Fibroblast of skin of right quadriceps (primary cell): ENCODE measurements around the gene ZNF655.
"Not testable (repeated sequence)": the region's sequence is repeated elsewhere in the genome, so short reads cannot be mapped to it uniquely, and the experiment has no call there.

ENCODE experiments used
- DNase-seq: peaks from one replicate; pipeline ENCODE4 v3.0.0-alpha.2; 2013

The ZNF655 gene

DNA sequence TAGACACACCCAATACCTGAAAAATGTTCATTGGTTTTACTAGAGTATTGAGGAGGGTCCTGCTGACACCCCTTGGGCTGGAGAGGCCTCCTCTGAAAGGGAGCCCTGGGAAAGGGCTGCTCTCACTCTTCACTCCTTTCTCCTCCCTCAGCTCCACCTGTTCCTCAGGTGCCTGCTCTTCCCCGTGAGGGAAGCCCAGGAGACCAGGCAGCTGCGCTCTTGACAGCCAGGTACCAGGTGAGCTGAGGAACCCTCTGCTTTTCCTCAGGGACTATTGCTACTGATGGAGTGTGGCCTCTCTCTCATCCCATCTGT, 3.3 kb downstream of the ZNF655 start:
- DNase-seq, result no peak

DNA sequence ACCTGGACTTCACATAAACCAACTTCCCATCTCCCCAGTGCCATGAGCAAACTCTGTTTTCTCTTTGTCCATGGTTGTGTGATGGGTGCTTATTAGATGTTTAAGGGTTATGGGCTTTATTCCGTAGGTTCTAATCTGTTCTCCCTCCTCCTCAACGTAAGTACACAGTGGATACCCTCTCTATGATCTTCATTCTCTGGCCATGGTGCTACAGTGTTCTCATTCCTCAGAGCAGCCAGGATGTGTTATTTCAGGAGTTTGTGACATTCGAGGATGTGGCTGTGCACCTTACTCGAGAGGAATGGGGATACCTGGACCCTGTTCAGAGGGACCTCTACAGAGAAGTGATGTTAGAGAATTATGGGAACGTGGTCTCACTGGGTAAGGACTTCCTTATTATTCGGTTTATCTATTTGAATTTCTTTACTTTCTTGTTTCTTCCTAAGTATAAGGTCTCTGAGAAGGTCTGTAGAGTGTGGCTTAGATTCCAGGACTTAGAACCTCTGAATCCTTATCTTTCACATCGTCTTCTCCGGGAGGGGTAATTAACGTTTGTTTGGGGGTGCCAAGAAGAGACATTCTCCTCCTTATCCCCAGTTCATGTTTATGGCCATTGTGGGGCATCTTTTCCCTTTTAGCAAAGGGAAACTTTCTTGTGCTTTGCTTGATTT, 3.8 kb downstream of the ZNF655 start:
- DNase-seq, result no peak

DNA sequence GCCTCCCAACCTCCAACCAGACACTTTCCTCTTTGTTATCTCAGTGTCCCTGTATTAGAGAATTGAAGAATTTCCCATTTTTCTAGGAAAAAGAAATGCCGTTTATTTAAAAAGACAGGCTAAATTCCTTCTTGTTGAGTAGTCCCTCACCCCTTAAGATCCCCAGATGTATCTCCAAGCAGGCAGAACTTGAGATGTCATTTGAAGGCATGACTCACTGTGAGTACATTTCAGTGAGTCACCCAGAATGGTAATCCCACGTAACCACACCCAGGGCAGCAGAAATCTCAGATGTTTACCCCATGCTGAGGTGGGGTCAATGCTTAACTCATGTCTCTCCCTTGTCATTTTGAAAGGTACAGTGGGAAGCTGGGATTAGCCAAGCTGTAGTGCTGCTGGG, 4.4 kb downstream of the ZNF655 start:
- DNase-seq, result peak; percentile 99

DNA sequence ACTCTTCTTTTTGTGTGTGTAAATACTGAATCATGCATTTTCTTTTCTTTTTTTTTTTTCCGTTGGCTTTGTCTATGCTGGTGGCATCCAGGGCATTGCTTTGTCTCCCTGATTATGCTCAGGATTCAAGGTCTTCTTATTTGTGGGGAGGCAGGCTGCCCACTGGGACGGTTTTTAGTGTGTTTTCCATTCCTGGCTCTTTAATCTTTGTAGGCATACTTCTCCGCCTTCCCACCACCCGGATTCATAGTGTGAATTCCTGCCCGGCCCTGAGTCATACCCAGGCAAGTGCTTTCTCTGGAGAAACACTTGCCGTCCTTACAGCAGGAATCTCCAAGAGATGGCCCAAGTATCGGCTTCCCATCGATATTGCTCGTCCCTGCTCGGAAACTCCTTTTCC, 5.2 kb downstream of the ZNF655 start:
- peak; percentile 73 for DNase-seq

DNA sequence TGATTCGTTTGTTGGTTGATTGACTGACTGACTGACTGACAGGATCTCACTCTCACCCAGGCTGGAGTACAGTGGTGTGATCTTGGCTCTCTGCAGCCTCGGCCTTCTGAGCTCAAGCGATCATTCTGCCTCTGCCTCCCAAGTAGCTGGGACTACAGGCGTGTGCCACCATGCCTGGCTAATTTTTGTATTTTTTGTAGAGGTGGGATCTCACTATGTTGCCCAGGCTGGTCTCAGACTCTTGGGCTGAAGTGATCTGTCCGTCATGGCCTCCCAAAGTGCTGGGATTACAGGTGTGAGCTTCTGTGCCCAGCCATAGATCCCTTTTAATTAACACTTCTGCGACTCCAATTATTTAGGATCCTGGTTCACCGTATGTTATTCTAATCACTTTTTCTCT, 10.3 kb downstream of the ZNF655 start:
- DNase-seq, result not testable (repeated sequence)

DNA sequence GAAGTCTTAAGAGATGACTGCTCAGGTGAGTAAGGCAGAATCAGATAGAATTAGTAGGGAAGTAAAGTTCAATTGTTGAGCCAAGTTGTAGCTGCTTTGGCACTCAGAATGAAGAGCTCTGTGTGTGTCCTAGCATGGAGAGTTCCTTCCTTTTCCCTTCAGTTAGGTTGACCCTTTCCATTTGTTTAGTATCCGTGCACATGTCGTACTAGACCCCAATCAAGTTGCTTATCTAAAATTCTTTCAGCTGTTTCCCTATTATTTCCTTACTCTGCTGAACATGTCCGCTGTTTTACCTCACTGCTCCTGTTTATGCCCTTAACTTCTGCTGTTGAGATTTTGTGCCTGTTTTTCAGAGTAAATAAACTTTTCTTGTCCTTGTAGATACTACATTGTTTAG, 13.3 kb downstream of the ZNF655 start:
- DNase-seq, result no peak

DNA sequence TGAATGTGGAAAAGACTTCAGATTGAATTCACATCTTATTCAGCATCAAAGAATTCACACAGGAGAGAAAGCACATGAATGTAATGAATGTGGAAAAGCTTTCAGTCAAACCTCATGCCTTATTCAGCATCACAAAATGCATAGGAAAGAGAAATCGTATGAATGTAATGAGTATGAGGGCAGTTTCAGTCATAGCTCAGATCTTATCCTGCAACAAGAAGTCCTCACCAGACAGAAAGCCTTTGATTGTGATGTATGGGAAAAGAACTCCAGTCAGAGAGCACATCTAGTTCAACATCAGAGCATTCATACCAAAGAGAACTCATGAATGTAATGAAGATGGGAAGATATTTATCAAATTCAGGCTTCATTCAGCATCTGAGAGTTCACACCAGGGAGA, 14.8 kb downstream of the ZNF655 start:
- no peak for DNase-seq

DNA sequence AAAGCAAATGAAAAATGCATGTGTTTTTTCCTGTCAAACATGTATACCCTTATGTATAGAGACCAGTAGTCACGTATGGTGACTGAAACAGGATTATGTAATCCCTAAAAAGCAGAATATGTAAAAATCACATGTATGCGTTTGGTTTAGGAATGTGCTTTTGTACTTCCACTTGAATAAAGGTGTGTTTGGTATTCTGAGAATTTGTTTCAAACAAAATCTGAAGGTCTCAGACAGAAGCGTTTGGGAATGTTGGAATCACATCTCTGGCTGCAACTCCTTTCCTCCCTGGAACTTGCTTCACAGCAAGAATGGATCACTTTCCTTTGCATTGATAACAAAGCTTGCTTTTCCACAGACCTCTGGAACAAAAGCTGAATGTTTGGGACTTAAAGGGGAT, 17.8 kb downstream of the ZNF655 start:
- no peak for DNase-seq

DNA sequence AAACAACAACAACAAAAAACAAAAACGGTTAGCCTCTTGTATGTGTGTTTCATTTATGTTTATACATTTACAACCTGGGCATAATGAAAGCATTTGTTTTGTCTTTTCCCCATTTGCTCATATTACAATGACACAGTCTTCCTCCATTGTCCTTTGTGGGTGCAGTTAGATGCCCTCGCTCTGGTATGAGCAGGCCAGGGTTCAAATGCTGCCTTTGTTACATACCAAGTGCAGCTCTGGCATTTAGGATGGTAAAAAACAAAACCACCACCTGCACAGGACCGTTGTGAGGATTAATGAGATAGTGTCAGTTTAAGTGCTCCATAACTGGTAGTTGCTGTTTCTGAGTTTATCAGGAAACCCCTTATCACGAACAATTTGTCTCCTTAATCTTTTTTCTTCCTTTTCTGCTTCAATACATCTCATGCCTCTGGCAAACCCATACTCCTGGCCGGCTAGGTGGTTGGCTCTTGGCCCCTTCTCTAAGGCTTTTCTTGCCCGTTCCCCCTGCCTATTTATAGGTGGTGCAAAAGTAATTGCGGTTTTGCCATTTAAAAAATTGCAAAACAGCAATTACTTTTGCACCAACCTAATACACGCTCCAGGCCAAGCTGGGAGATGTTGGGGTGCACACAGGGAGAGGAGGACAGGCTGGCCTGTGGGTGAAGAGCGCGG, 21.0 kb downstream of the ZNF655 start:
- no peak for DNase-seq

DNA sequence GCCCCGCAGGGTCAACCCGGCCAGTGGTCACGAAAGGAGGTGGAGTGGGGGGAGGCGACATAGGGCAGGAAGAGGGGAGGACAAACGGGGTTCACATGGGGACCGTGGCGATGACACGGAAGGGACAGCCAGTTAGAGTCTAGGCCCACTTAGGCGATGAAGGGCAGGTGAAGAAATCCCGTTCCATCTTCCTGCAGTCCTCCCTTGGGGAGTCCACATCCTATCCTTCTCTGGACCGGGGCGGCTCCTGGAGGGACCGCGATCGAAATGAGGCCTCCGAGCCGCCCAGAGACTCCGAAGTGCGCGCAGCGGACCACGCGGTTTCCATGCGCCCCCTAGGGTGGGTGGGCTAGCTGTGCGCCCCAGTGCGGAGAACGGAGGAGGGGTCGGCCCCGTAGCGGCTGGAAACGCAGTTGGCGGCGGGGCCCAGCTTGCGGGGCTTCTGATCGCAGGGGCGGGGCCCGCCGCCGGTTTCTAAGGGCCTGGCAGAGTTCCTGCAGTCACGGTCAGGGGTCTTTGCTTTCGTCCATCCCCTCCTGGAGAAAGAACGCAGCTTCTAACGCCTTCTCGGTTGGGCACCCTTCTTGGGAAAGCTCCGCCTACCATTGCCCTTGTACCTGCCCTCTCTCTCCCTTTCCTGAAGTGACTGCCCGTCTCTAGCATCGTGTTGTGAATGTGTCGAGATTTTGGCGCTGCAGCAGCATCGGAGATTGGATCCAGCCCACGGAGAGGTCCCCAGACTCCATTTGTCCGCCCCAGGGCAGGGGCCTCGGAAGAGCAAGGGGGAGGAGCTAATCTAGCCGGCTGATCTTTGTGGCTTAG, 21.7 kb downstream of the ZNF655 start:
- peak; percentile 49 for DNase-seq

DNA sequence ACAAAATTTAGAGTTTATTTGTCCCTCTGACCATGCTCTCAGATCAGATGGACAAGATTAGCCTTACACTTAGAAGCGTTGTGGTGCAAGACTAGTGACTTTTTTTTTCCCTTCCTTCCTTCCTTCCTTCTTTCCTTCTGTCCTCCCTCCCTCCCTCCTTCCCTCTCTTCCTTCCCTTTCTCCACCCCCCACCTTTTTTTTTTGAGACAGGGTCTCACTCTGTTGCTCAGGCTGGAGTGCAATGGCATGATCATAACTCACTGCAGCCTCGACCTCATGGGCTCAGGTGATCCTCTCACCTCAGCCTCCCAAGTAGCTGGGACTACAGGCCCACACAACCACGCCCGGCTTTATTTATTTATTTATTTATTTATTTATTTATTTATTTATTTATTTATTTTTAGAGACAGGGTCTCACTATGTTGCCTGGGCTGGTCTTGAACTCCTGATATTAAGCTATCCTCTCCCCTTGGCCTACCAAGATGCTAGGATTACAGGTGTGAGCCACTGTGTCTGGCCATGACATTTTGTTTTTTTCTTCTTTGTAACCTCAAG, 22.4 kb downstream of the ZNF655 start:
- DNase-seq, result not testable (repeated sequence)

DNA sequence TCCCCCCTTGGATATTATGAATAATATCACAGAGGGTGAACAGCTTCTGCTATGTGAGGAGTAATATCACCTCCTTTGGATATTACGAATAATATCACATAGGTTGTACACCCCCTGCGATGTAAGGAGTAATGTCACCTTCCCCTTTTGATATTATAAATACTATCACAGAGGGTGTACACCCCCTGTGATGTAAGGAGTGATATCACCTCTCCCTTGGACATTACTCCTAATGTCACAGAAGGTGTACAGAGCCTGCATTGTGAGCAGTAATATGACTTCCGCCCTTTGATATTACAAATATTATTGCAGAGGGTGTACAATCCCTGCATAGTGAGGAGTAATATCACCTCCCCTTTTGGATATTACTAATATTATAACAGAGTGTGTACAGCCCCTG, 30.4 kb downstream of the ZNF655 start:
- DNase-seq, result no peak

DNA sequence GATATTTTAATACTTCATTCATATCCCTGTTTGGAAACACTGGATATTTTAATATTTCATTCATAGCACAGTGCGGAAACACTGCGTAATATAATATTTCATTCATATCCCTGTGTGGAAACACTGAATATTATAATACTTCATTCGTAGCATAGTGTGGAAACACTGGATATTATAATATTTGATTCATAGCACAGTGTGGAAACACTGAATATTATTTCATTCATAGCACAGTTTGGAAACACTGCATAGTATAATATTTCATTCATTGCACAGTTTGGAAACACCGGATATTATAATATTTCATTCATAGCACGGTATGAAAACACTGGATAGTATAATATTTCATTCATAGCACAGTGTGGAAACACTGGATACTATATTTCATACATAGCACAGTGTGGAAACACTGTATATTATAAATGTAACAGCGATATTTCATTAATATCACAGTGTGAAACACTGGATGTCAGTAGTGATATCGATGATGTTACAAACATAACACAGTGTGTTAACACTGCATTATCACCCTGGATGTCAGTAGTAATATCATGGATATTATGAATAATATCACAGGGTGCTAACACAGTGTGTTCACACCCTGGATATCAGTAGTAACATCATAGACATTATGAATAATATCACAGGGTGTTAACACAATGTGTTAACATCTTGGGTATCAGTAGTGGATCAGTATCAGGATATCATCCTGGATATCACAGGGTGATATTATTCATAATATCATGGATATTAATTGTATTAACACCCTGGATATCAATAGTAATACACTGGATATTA, 36.7 kb downstream of the ZNF655 start:
- DNase-seq, result no peak

DNA sequence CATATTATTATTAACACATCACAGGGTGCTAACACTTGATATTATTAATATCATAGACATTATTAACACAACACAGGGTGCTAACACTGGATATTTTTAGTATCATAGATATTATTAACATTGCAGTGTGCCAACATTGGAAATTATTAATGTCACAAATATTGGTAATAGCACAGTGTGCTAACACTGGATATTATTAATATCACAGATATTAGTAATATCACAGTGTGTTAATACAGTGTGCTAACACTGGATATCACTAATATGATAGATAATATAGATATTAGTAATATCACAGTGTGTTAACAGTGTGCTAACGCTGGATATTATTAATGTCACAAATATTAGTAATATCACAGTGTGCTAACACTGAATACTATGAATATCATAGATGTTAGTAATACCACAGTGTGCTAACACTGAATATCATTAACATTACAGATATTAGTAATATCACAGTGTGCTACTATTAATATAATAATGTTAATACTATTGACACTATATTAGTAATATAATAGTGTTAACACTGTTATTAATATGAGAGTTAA, 38.0 kb downstream of the ZNF655 start:
- no peak for DNase-seq

DNA sequence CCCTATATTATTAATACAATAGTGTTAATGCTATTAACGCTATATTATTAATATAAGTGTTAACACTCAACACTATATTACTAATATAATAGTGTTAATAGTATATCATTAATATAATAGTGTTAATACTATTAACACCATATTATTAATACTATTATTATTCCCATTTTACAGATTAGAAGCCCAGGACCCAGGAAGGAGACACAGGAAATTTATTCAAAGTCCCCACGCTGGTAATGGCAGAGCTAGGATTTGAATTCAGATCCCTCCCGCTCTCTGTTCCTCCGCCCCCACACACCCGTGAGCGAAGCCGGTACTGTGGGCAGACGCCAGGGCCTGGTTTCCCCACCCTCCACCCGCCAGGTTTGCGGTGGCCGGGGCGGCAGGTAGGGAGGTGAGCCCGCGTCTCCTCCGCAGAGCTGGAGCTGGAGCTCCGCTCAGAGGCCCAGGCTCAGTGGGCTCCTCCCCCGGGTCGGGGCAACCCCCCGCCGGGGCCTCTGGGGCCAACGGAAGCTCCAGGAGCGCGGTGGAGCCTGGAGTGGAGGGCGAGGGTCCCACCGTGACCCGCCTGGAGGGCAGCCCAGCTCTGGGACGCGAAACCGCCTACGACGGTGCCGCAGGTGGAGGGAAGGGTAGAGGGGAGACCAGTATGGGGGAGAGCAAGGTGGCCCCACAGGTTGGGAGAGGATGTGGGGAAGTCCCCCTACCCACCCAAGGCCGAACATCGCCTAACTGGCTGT, 39.5 kb downstream of the ZNF655 start, which contains the start of gene TMEM225B:
Gene TMEM225B, plus strand, starts transcription at position 506 of the 740 bp plus-strand sequence. CDS start 6,122 bp downstream, outside the sequence.
- DNase-seq, result no peak

DNA sequence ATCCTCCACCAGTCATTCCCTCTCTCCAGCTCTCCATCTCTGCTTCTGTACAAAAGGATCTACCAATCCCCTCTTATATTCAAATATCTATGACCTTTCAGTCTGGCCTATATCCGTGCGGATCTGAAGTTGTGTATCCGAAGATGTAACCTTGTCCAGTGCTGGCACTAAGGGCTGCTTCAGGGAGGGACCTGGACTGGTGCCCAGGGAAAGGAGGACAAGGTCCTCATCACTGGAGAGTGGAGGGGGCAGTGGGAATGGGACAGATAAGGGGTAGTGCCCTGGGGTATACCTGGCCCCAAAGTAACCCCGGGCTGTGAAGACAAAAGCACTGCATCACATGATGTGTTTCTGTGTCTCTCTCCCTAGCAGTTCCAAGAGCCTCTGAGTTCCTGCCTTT, 41.4 kb downstream of the ZNF655 start:
- DNase-seq, result no peak

DNA sequence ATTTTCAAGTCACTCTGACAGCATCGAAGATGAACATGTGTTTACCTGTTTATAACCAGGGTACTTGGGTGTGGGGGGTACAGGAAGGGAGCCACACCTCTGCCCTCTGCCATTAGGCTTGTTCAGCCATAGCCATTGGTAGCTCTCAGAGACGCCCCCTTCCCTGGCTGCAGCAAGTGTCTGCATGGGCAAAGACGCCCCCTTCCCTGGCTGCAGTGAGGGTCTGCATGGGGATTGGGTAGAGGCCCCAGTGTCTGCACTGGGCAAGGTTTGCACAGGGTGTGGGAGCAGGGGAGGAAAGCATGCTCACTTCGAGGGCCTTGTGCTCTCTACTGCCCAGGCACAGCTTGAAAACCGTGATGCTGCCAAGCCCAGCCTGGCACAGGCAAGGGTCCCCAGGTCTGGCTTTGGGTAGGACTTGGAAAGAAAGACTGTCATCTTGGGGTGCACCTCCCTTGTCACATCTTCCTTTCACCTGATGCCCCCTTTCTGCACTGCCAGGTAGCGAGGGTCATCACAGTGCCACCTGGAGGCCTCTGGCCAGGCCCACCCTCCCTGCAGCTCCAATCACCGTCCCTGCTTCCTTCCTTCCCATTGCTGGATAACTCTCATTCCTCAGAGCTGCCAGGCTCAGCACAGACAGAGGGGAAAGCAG, 43.3 kb downstream of the ZNF655 start:
- DNase-seq, result no peak

DNA sequence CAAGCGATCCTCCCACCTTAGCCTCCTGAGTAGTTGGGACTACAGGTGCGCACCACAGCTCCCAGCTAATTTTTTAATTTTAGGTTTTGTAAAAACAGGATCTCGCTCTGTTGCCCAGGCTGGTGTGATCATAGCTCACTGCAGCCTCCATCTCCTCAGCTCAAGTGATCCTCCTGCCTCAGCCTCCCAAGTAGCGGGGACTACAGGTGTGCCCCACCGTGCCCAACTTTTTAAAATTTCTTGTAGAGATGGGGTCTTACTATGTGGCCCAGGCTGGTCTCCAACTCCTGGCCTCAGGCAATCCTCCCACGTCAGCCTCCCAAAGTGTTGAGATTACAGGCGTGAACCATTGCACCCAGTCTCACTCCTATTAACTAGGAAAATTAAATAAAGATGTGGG, 47.1 kb downstream of the ZNF655 start:
- DNase-seq, result no peak

DNA sequence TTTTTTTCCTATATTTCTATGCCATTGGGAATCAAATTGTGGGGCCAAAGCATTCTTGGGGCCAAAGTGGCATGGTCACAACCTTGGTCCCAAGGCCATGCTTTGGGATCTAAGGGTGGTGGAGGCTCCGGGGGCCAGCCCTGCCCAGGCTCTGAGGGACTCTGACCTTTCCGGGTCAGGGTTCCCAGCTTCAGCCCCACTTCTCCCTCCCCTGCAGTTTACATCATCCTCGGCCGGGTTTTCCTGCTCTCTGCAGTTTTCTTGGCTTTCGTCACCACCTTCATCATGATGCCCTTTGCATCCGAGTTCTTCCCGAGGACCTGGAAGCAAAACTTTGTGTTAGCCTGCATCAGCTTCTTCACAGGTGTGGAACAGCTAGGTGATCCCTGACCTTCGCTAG, 48.1 kb downstream of the ZNF655 start:
- DNase-seq, result no peak

DNA sequence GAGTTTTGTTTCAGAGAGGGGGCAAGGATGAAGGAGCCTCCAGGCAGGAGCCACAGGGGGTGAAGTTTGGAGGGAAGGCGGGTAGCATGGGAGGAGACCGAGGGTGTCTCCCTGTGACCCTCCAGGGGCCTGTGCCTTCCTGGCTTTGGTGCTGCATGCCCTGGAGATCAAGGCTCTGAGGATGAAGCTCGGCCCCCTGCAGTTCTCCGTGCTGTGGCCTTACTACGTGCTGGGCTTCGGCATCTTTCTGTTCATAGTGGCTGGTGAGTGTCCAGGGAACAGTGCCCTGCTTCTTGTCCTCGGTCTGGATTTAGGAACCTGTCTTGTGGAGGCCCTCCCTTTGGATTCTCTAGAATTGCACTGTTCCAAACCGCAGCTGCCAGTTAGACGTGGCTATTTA, 49.1 kb downstream of the ZNF655 start:
- DNase-seq, result no peak

DNA sequence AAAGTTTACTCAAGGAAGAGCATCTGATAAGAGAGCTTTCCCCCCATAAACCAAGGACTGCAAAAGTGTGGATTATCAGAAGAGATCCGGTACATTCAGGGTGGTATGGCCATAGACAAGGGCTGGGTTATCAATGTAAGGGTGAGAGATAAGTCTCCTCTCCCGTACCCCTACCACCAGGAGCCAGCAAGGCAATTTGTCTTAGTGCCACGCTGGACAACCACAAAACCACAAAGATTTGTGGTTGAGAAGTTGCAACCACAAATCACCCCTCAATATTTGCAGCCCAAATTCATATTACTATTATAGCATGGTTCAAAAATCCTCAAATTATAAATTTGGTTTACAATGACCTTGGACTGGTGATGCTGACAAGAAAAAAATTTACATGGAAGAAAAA, 56.1 kb downstream of the ZNF655 start:
- no peak for DNase-seq
